Measurements from ENCODE around the gene COL11A2.
"Not testable (repeated sequence)": the region's sequence is repeated elsewhere in the genome, so short reads cannot be mapped to it uniquely, and the experiment has no call there.

The COL11A2 gene

GRCh38 chr6:33192105-33192646, at the start of gene COL11A2:
Gene COL11A2, minus strand, starts transcription at chr6:33192467. Its CDS starts 227 bp downstream, at chr6:33192240.
- no peak for DNase-seq (ENCODE audit: low spot score)

GRCh38 chr6:33241968-33242367, 49.7 kb upstream of the COL11A2 start:
- no peak for DNase-seq (ENCODE audit: low spot score)

GRCh38 chr6:33237741-33238140, 45.5 kb upstream of the COL11A2 start:
- DNase-seq (ENCODE audit: low spot score): no peak

DNA sequence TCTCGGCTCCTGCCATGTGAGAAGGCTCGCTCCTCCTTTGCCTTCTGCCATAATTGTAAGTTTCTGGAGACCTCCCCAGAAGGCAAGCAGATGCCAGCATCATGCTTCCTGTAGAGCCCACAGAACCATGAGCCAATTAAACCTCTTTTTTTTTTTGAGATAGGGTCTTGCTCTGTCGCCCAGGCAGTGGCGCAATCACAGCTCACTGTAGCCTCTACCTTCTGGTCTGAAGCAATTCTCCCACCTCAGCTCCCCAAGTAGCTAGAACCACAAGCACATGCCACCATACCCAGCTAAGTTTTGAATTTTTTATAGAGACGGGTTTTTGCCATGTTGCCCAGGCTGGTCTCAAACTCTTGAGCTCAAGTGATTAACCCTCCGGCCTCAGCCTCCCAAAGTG, 44.6 kb upstream of the COL11A2 start:
- no peak for DNase-seq (ENCODE audit: low spot score)

- no peak for DNase-seq (ENCODE audit: low spot score)
These were observed 44.1 kb upstream of the COL11A2 start for GRCh38 chr6:33236328-33236727.

DNA sequence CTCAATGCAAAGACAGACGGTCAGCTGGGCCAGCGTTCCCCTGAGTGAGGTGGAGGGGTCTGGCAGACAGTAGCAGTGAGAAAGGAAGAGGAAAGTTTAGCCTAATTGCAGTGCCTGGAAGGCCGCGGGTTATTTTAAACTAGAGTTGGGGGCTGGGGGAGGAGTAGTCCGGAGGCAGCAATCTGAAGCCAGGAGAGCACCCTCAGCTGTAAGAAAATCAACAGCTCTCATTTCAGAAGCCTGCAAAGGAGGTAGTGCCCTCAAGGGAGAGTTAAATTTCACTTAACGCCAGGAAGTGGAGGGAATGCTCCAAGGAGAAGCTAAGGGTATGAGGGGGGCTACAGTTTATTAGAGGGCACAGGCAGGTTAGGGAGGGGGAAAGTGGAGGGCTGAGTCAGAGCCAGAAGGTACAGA, 43.0 kb upstream of the COL11A2 start:
- no peak for DNase-seq (ENCODE audit: low spot score)

- not testable (repeated sequence) for DNase-seq (ENCODE audit: low spot score)
These were observed 34.3 kb upstream of the COL11A2 start for GRCh38 chr6:33226503-33227120.

DNA sequence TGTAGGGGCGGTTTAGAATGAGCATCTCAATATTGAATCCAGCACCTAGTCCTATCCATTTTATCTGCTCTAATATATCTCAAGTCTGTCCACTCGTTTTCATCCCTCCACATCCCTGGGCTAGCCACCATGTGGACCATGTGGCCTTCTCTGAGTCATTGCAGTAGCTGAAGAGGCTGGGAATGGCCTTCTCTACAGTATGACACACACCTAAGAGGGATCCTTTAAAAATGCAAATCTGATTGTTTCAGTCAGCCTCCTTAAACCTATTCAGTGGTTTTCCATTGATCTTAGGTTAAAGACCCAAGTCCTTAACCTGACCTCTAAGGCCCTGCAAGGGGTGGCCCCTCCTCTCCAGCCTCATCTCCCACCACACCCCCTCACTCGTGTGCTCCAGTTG, 25.4 kb upstream of the COL11A2 start:
- no peak for DNase-seq (ENCODE audit: low spot score)

DNA sequence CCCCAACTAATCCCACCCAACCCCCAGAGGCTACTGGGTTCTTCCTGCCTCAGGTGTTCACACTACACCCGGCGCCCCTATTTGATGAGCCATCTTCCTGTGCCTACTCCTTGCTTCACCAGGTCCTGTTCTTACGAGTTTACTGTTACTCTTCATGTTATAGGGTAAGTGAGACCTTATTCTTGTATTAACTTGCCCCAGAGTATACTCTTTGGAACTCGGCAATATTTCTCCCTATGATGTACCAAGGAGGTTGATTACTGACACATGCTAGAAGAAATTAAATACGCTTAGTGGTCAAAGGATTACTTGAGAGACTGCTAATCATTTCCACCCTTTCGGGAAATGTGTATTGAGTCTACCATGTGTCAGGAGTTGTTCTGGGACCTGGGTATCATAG, 25.0 kb upstream of the COL11A2 start:
- DNase-seq (ENCODE audit: low spot score): no peak

GRCh38 chr6:33216117-33216649, 23.9 kb upstream of the COL11A2 start:
- no peak for DNase-seq (ENCODE audit: low spot score)

GRCh38 chr6:33215271-33216116, 23.2 kb upstream of the COL11A2 start:
- no peak for DNase-seq (ENCODE audit: low spot score)

GRCh38 chr6:33213989-33214335, 21.7 kb upstream of the COL11A2 start:
- DNase-seq (ENCODE audit: low spot score): no peak

DNA sequence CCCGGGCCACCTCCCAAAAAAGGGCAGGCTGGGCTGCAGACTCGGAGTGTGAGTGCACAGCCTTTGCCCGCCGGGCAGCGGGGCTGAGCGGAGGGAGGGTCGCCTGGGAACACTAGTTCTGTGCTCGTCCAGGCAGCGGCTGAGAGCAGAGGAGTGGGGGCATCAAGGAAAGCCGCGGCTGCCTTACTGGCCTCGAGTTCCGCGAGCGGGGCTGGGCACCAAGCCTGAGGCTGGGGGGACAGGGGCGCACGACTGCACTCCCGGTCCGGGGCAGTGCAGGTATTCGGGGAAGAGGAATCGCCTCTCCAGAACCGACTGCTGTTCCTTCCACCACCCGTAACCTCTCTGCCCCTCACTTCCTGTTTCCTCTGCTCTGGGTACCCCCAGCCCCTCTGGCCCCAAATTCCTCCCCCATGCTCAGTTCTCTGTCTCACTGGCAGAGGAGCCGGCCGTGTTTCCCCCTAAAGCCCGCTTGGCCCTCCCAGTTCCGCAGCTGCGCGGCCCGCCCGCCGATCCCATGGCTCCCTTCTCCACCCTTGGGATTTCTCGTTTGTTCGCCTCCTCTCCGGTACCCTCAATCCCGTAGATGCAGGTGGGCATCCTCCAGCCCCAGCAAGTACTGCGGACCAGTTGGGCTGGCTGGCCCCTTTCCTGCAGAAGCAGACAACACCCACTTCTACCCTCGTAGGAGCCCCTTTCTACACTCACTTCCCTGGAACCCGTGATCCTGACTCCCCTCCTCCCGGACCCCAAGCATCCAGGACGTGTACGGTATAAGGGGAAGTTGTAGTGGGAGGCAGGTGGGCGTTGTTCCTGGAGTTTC, 21.1 kb upstream of the COL11A2 start:
- no peak for DNase-seq (ENCODE audit: low spot score)

DNA sequence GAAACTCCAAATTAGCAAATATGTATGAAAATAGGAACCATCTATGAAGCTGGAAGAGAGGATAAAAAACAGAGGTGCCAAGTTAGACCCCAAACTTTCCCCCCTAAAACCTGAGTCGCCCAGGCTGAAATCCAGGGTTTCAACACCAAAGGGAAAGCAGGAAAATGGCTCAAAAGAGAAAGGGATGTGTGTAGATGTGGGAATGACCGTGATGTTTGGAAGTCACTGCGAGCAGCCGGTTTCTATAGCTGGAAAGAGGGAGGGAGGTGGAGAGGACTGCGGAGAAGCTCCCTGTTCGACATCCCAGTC, 20.5 kb upstream of the COL11A2 start:
- DNase-seq (ENCODE audit: low spot score): no peak

GRCh38 chr6:33211666-33212422, 19.6 kb upstream of the COL11A2 start:
- DNase-seq (ENCODE audit: low spot score): no peak

DNA sequence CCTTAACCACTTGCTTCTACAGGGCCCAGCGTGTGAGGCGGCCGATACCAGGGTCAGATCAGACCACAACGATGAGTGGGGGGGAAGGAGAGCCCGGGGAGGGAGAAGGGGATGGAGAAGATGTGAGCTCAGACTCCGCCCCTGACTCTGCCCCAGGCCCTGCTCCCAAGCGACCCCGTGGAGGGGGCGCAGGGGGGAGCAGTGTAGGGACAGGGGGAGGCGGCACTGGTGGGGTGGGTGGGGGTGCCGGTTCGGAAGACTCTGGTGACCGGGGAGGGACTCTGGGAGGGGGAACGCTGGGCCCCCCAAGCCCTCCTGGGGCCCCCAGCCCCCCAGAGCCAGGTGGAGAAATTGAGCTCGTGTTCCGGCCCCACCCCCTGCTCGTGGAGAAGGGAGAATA, 18.9 kb upstream of the COL11A2 start:
- DNase-seq (ENCODE audit: low spot score): no peak

- DNase-seq (ENCODE audit: low spot score): no peak
These were observed 17.6 kb upstream of the COL11A2 start for GRCh38 chr6:33209856-33210255.

GRCh38 chr6:33208091-33208967, 16.1 kb upstream of the COL11A2 start, which contains the start of gene RING1:
Gene RING1, plus strand, starts transcription at chr6:33208500. Its CDS starts 323 bp downstream, at chr6:33208823.
- DNase-seq (ENCODE audit: low spot score): peak; percentile 75

- peak; percentile 49 for DNase-seq (ENCODE audit: low spot score)
These were observed 15.4 kb upstream of the COL11A2 start for GRCh38 chr6:33207552-33208090.

GRCh38 chr6:33206864-33207551, 14.7 kb upstream of the COL11A2 start:
- DNase-seq (ENCODE audit: low spot score): peak; percentile 56

Data from kidney tubule cell (primary cell).